Measurements from ENCODE around the gene PGBD4. TPM values are rescaled to one million over a fixed set of nuclear protein-coding genes. Genes with fewer than 3 reads are reported as not detected.

Gene PGBD4
- total and polyA plus RNA-seq, 2 of the 13 experiments (the other 11 are each of a cell fraction or from before 2014, with no cell fraction given), result 1.4 to 1.7 TPM

DNA sequence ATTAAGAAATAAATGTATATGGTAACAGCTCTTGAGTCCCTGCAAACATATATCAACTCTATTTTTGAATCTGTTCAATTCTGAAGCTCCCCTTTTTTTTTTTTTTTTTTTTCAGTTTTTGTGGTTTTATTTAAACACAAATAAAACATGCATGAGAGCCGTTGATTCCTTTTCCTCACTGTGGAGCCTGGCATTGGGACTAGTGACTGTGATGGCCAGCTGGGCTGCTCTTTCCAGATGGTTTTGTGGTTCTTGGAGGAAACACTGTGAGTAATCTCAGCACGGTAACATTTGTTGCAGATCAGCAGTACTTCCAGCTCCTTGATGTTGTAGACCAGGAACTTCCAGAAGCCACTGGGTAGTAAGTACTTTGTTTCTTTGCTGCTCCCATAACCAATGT lies 16.1 kb upstream of the PGBD4 start:
- H3K27ac ChIP-seq (ENCODE audit: extremely low read length, insufficient read depth, low read length), result no peak overlapping the region
- intact Hi-C loops (cut with micrococcal nuclease; ENCODE audit: unreplicated experiment), result no loop called here
- no peak overlapping the region for H3K9ac ChIP-seq (ENCODE audit: insufficient read depth, low read depth, low read length)
- ChIA-PET CTCF (ENCODE audit: low intra/inter-chr PET ratio, low total read pairs) (no interaction called here), POLR2A (no interaction called here)
- no peaks in the 10 kb centered on the region for H3K27me3 ChIP-seq (ENCODE audit: control insufficient read depth in 1 of 2, insufficient read depth in 2 of 2, low read length in 2 of 2)
- no peaks in the 10 kb centered on the region for H3K4me1 ChIP-seq (ENCODE audit: insufficient read depth, low read length)
- H2AFZ ChIP-seq (ENCODE audit: low read length), result no peak overlapping the region
- WGBS (ENCODE audit: low lambda C conversion rate), result 100% methylated on average over 2 of the region's 2 CpGs
- DNase-seq (ENCODE audit: low spot score), result no peak
- H3K4me3 ChIP-seq (replicated peaks in 1 of 3; ENCODE audit: insufficient read depth in 1 of 3, low read depth in 2 of 3, low read length in 3 of 3), result no peak overlapping the region
- in situ Hi-C loops (cut with HindIII; ENCODE audit: extremely low pct_ligation_motif_present, low pct_unique_long_range_greater_than_20kb), result no loop called here
- H3K4me2 ChIP-seq (ENCODE audit: low read depth, low read length), result no peak overlapping the region
- H3K9me3 ChIP-seq (ENCODE audit: low read length), result no peaks in the 10 kb centered on the region
- FAIRE-seq, result no peak
- peaks cover 2 to 41% of the 10 kb centered on the region in 2 experiments; a peak in 4 of 5 replicates for H3K36me3 ChIP-seq (replicated peaks in 1 of 2; ENCODE audit: control insufficient read depth in 1 of 2, insufficient read depth in 2 of 2, low read length in 2 of 2)
- BruUV-seq (replicated peaks), result no TSS peak
- ATAC-seq, result no peak
- H3K79me2 ChIP-seq (ENCODE audit: insufficient read depth, low read length), result no peaks in the 10 kb centered on the region
- H4K20me1 ChIP-seq (ENCODE audit: insufficient read depth, low read length), result no peaks in the 10 kb centered on the region
- TF ChIP-seq ZNF598 (CRISPR knock-in tag; IDR thresholded peaks at IDR 0.05; ENCODE audit: borderline replicate concordance) (no peak), ZNF333 (CRISPR knock-in tag; IDR thresholded peaks at IDR 0.05; ENCODE audit: borderline replicate concordance) (no peak), KLF16 (CRISPR knock-in tag; IDR thresholded peaks at IDR 0.05) (no peak), RORA (CRISPR knock-in tag; IDR thresholded peaks at IDR 0.05) (no peak), SRY (CRISPR knock-in tag; IDR thresholded peaks at IDR 0.05) (no peak), ZNF652 (CRISPR knock-in tag; IDR thresholded peaks at IDR 0.05; ENCODE audit: borderline replicate concordance, low read depth) (no peak), ZNF660 (CRISPR knock-in tag; IDR thresholded peaks at IDR 0.05; ENCODE audit: borderline replicate concordance, low read depth) (no peak)
- TF ChIP-seq, protein P1, sequence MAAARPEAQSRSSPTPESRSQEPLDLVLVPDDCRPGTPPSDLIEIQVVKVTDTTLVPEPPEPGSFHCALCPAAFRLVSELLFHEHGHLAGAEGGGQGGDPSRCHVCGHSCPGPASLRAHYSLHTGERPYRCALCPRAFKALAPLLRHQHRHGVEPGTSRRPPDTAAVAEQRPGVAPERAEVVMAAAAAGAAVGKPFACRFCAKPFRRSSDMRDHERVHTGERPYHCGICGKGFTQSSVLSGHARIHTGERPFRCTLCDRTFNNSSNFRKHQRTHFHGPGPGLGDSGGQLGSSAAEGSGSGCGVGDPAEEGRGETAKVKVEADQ (CRISPR knock-in tag; IDR thresholded peaks at IDR 0.05; ENCODE audit: borderline replicate concordance), result no peak
- TF ChIP-seq, protein P2, sequence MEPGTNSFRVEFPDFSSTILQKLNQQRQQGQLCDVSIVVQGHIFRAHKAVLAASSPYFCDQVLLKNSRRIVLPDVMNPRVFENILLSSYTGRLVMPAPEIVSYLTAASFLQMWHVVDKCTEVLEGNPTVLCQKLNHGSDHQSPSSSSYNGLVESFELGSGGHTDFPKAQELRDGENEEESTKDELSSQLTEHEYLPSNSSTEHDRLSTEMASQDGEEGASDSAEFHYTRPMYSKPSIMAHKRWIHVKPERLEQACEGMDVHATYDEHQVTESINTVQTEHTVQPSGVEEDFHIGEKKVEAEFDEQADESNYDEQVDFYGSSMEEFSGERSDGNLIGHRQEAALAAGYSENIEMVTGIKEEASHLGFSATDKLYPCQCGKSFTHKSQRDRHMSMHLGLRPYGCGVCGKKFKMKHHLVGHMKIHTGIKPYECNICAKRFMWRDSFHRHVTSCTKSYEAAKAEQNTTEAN (CRISPR knock-in tag; conservative IDR thresholded peaks at IDR 0.05), result no peak
- TF ChIP-seq, protein P3, sequence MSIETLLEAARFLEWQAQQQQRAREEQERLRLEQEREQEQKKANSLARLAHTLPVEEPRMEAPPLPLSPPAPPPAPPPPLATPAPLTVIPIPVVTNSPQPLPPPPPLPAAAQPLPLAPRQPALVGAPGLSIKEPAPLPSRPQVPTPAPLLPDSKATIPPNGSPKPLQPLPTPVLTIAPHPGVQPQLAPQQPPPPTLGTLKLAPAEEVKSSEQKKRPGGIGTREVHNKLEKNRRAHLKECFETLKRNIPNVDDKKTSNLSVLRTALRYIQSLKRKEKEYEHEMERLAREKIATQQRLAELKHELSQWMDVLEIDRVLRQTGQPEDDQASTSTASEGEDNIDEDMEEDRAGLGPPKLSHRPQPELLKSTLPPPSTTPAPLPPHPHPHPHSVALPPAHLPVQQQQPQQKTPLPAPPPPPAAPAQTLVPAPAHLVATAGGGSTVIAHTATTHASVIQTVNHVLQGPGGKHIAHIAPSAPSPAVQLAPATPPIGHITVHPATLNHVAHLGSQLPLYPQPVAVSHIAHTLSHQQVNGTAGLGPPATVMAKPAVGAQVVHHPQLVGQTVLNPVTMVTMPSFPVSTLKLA (IDR thresholded peaks at IDR 0.05), result no peak
- TF ChIP-seq, protein P4, sequence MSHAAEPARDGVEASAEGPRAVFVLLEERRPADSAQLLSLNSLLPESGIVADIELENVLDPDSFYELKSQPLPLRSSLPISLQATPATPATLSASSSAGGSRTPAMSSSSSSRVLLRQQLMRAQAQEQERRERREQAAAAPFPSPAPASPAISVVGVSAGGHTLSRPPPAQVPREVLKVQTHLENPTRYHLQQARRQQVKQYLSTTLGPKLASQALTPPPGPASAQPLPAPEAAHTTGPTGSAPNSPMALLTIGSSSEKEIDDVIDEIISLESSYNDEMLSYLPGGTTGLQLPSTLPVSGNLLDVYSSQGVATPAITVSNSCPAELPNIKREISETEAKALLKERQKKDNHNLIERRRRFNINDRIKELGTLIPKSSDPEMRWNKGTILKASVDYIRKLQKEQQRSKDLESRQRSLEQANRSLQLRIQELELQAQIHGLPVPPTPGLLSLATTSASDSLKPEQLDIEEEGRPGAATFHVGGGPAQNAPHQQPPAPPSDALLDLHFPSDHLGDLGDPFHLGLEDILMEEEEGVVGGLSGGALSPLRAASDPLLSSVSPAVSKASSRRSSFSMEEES (CRISPR knock-in tag; IDR thresholded peaks at IDR 0.05), result no peak
- TF ChIP-seq, protein P5, sequence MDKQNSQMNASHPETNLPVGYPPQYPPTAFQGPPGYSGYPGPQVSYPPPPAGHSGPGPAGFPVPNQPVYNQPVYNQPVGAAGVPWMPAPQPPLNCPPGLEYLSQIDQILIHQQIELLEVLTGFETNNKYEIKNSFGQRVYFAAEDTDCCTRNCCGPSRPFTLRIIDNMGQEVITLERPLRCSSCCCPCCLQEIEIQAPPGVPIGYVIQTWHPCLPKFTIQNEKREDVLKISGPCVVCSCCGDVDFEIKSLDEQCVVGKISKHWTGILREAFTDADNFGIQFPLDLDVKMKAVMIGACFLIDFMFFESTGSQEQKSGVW (CRISPR knock-in tag; IDR thresholded peaks at IDR 0.05; ENCODE audit: borderline replicate concordance), result no peak
- TF ChIP-seq, protein P6, sequence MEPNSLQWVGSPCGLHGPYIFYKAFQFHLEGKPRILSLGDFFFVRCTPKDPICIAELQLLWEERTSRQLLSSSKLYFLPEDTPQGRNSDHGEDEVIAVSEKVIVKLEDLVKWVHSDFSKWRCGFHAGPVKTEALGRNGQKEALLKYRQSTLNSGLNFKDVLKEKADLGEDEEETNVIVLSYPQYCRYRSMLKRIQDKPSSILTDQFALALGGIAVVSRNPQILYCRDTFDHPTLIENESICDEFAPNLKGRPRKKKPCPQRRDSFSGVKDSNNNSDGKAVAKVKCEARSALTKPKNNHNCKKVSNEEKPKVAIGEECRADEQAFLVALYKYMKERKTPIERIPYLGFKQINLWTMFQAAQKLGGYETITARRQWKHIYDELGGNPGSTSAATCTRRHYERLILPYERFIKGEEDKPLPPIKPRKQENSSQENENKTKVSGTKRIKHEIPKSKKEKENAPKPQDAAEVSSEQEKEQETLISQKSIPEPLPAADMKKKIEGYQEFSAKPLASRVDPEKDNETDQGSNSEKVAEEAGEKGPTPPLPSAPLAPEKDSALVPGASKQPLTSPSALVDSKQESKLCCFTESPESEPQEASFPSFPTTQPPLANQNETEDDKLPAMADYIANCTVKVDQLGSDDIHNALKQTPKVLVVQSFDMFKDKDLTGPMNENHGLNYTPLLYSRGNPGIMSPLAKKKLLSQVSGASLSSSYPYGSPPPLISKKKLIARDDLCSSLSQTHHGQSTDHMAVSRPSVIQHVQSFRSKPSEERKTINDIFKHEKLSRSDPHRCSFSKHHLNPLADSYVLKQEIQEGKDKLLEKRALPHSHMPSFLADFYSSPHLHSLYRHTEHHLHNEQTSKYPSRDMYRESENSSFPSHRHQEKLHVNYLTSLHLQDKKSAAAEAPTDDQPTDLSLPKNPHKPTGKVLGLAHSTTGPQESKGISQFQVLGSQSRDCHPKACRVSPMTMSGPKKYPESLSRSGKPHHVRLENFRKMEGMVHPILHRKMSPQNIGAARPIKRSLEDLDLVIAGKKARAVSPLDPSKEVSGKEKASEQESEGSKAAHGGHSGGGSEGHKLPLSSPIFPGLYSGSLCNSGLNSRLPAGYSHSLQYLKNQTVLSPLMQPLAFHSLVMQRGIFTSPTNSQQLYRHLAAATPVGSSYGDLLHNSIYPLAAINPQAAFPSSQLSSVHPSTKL (CRISPR knock-in tag; IDR thresholded peaks at IDR 0.05), result no peak
- TF ChIP-seq, protein P7, sequence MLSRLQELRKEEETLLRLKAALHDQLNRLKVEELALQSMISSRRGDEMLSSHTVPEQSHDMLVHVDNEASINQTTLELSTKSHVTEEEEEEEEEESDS (CRISPR knock-in tag; IDR thresholded peaks at IDR 0.05; ENCODE audit: borderline replicate concordance), result no peak

Measured in HepG2 (cell line).